MCF 10A (cell line): Measurements from ENCODE around the gene MB21D2. TPM values are rescaled to one million over a fixed set of nuclear protein-coding genes. Genes with fewer than 3 reads are reported as not detected.

Source experiments
- BruUV-seq: library from RNA; stranded (reverse); fragments of 400-500 nt; replicated peaks from 2 replicates; lab custom pipeline; 2021; lab: Mats Ljungman, UMichigan
- CTCF ChIA-PET: fragments of 300-600 bp; sonication (Branson Sonifier 250); formaldehyde crosslinking; extraction: SDS; loops from one replicate; lab custom pipeline; 2021; ENCODE audit warnings: antibody characterized with exemption, inconsistent platforms; lab: Yijun Ruan, JAX
- POLR2A ChIA-PET: fragments of 300-600, 350-650 bp; sonication (Branson Sonifier 250); formaldehyde crosslinking; extraction: SDS; loops from one replicate; lab custom pipeline; 2020; ENCODE audit warnings: antibody characterized with exemption, inconsistent platforms; lab: Yijun Ruan, JAX
- DNase-seq: peaks from one replicate; pipeline ENCODE4 v3.0.0-alpha.2; 2018; ENCODE audit not compliant: unreplicated experiment
- H3K27ac Mint-ChIP-seq: one replicate; pipeline ENCODE4 v1.8.0; 2022; ENCODE audit warnings: mild to moderate bottlenecking, low read depth, mixed read lengths; ENCODE audit not compliant: unreplicated experiment
- H3K27me3 Mint-ChIP-seq: one replicate; pipeline ENCODE4 v1.8.0; 2022; ENCODE audit warnings: mixed read lengths; ENCODE audit not compliant: insufficient read depth, unreplicated experiment
- H3K36me3 Mint-ChIP-seq: one replicate; pipeline ENCODE4 v1.8.0; 2022; ENCODE audit warnings: mild to moderate bottlenecking, moderate library complexity, mixed read lengths; ENCODE audit not compliant: insufficient read depth, unreplicated experiment
- H3K4me1 Mint-ChIP-seq: one replicate; pipeline ENCODE4 v1.8.0; 2022; ENCODE audit warnings: mixed read lengths; ENCODE audit not compliant: insufficient read depth, unreplicated experiment
- H3K4me3 Mint-ChIP-seq: one replicate; pipeline ENCODE4 v1.8.0; 2022; ENCODE audit warnings: mild to moderate bottlenecking, moderate library complexity, mixed read lengths; ENCODE audit not compliant: unreplicated experiment
- H3K9me3 Mint-ChIP-seq: one replicate; pipeline ENCODE4 v1.8.0; 2022; ENCODE audit warnings: mixed read lengths; ENCODE audit not compliant: unreplicated experiment
- CTCF ChIP-seq: fragments of 200-600 bp; IDR thresholded peaks from one replicate; pipeline ENCODE4 v1.8.0; 2022; ENCODE audit warnings: antibody characterized with exemption, mild to moderate bottlenecking; ENCODE audit not compliant: unreplicated experiment
- intact Hi-C: fragments of 100-400 bp; cut with micrococcal nuclease; formaldehyde crosslinking; loops from 2 replicates; pipeline ENCODE4 v1.14.1; 2022
- total RNA-seq: library from RNA; stranded (reverse); gene quantifications from 2 replicates; pipeline ENCODE4 v1.2.3, GENCODE V29; 2022

The MB21D2 gene
- total RNA-seq, 1 experiment from 2014 or later = 4.4 TPM

- Mint-ChIP-seq H3K27me3 (no peaks in the 10 kb centered on the region), H3K36me3 (no peaks in the 10 kb centered on the region), H3K9me3 (no peaks in the 10 kb centered on the region), H3K4me1 (peaks cover 24% of the 10 kb centered on the region), H3K27ac (no peak overlapping the region), H3K4me3 (no peak overlapping the region)
- no peak for TF ChIP-seq CTCF
- no peak for DNase-seq
- POLR2A ChIA-PET = no interaction called here
- intact Hi-C loops = loop anchor here (5.0 kb wide), 1 partner anchor 88 kb away; no protein-coding TSS in a partner anchor
- no TSS peak for BruUV-seq
- CTCF ChIA-PET = interaction anchor here (0.6 to 1.5 kb wide), 3 partner anchors 37 to 223 kb away, joined by 3 read pairs; no protein-coding TSS in a partner anchor
These were observed 2.2 kb upstream of the MB21D2 start for GRCh38 chr3:192919901-192920300.

- no peak for DNase-seq
- POLR2A ChIA-PET = interaction anchor here (0.5 to 3.6 kb wide), 17 partner anchors 9 to 1085 kb away, joined by 3 to 29 read pairs (median 4); no protein-coding TSS in a partner anchor
- no peak for TF ChIP-seq CTCF
- Mint-ChIP-seq H3K4me1 (peaks cover 22% of the 10 kb centered on the region), H3K9me3 (no peaks in the 10 kb centered on the region), H3K27me3 (no peaks in the 10 kb centered on the region), H3K36me3 (no peaks in the 10 kb centered on the region), H3K4me3 (peak overlapping the region; percentile 85), H3K27ac (peak overlapping the region; percentile 35)
- intact Hi-C loops = loop anchor here (1.0 to 5.0 kb wide), 3 partner anchors 86 to 123 kb away; no protein-coding TSS in a partner anchor
- CTCF ChIA-PET = interaction anchor here (0.8 to 5.6 kb wide), 11 partner anchors 16 to 123 kb away, joined by 3 to 49 read pairs (median 5); no protein-coding TSS in a partner anchor
- no TSS peak for BruUV-seq
These were observed 576 bp upstream of the MB21D2 start for GRCh38 chr3:192918275-192918588.

GRCh38 chr3:192917028-192917403 lies 640 bp downstream of the MB21D2 start:
- CTCF ChIA-PET = interaction anchor here (0.6 to 5.6 kb wide), 14 partner anchors 12 to 164 kb away, joined by 3 to 49 read pairs (median 4); no protein-coding TSS in a partner anchor
- H3K27ac Mint-ChIP-seq = peak overlapping the region; percentile 35
- peak; percentile 63 for DNase-seq
- H3K9me3 Mint-ChIP-seq = no peaks in the 10 kb centered on the region
- H3K36me3 Mint-ChIP-seq = no peaks in the 10 kb centered on the region
- H3K27me3 Mint-ChIP-seq = no peaks in the 10 kb centered on the region
- no TSS peak for BruUV-seq
- no peak for TF ChIP-seq CTCF
- POLR2A ChIA-PET = interaction anchor here (0.9 to 3.6 kb wide), 17 partner anchors 11 to 677 kb away, joined by 3 to 29 read pairs (median 7); no protein-coding TSS in a partner anchor
- intact Hi-C loops = loop anchor here (1.0 to 5.0 kb wide), 4 partner anchors 38 to 656 kb away; no protein-coding TSS in a partner anchor
- peaks cover 22% of the 10 kb centered on the region for H3K4me1 Mint-ChIP-seq
- peak overlapping the region; percentile 85 for H3K4me3 Mint-ChIP-seq

GRCh38 chr3:192916371-192917027 lies 1.2 kb downstream of the MB21D2 start:
- no peak for TF ChIP-seq CTCF
- Mint-ChIP-seq H3K4me3 (peak overlapping the region; percentile 85), H3K27me3 (no peaks in the 10 kb centered on the region), H3K4me1 (peaks cover 22% of the 10 kb centered on the region), H3K27ac (peak overlapping the region; percentile 35), H3K36me3 (no peaks in the 10 kb centered on the region), H3K9me3 (no peaks in the 10 kb centered on the region)
- ChIA-PET CTCF (interaction anchor here (0.6 to 5.6 kb wide), 15 partner anchors 10 to 164 kb away, joined by 3 to 49 read pairs (median 4); no protein-coding TSS in a partner anchor), POLR2A (interaction anchor here (0.9 to 3.6 kb wide), 16 partner anchors 11 to 677 kb away, joined by 3 to 29 read pairs (median 8); no protein-coding TSS in a partner anchor)
- DNase-seq = peak; percentile 23
- intact Hi-C loops = loop anchor here (1.0 to 5.0 kb wide), 5 partner anchors 38 to 656 kb away; no protein-coding TSS in a partner anchor
- no TSS peak for BruUV-seq
